ENCODE measurements around the gene RPL27A.

GRCh38 chr11:8671651-8672062, 10.9 kb upstream of the RPL27A start:
- no peak for TF ChIP-seq TAF1 (IDR thresholded peaks at IDR 0.05; ENCODE audit: borderline replicate concordance, low read depth, low read length)
- no peak for TF ChIP-seq POLR2A (IDR thresholded peaks at IDR 0.05; ENCODE audit: low read depth, low read length)

All from GM12892 (cell line).